H54 (cell line): ENCODE data around the gene MAS1L.
"Not testable (repeated sequence)": the region's sequence is repeated elsewhere in the genome, so short reads cannot be mapped to it uniquely, and the experiment has no call there.

ENCODE experiments used
- DNase-seq: peaks from one replicate; pipeline ENCODE4 v3.0.0; 2011; ENCODE audit warnings: low spot score, mixed read lengths; ENCODE audit not compliant: insufficient read length
- FAIRE-seq: peaks from 3 replicates; lab custom pipeline; 2011; peaks lifted over from hg19 to GRCh38; lab: Jason Lieb, UNC
- POLR2A ChIP-seq: IDR thresholded peaks from 2 replicates; pipeline ENCODE4 v1.6.1; 2011; ENCODE audit warnings: low read depth, mild to moderate bottlenecking, low read length

The MAS1L gene

DNA sequence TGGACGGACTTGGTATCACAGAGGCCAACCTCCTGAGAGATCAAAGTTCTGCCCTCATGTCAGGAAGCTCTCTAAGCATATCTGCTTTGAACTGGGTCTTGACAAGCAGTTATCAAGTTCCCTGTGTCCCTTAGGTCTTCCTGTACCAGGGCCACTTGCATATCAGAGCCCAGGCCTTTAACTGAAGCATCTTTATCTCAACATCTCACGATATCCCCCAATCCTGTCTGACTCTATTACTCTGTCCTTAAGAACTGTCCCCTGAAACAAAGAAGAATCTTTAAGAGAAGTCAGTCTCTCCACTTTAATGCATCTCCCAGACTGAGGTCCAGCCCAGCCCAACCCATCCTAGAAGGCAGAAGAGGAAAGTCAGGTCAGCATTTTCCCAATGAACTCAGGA, 8.2 kb downstream of the MAS1L start:
- DNase-seq (no peak), FAIRE-seq (no peak)
- TF ChIP-seq POLR2A = no peak

- FAIRE-seq = no peak
- DNase-seq = no peak
- TF ChIP-seq POLR2A = no peak
These were observed 9.0 kb downstream of the MAS1L start for GRCh38 chr6:29478740-29479139.

- no peak for DNase-seq
- TF ChIP-seq POLR2A = no peak
- no peak for FAIRE-seq
These were observed 9.8 kb downstream of the MAS1L start for GRCh38 chr6:29477923-29478450.

DNA sequence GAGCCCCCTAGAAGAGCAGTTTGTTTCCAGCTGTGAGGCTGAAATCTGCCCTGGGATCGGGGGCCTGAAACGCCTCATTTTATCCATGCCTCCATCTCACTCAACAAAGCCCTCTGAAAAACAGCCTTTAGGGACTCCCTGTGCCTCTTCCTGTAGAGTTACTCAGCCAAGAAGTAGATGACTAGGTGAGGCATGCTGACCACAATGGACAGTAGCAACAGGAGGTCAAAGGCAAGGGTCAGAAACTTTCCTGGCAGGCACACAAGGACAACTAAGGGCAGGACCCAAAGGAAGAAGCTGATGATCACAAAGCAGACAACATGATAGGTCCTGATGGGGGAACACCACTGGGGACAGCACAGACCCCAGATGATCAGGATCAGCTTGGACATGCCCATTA, 12.8 kb downstream of the MAS1L start:
- FAIRE-seq = no peak
- DNase-seq = no peak
- TF ChIP-seq POLR2A = no peak

DNA sequence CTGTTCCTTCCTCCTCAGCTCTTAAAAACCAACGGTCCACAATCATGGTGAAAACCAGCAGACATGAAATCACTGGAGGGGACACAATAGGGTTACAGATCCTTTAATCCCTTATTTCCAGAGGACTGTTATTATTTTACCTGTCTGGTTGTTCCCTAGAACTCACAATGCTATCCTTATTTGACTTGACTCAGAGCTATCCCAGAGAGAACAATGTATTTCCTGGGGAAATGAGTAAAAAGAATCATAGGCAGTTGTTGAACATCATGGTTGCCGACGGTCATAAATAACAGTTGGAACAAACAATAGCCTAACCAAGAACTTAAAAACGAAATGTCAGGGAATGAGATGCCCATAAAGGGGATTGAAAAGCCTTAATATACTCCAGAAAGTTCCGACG, 21.5 kb downstream of the MAS1L start:
- FAIRE-seq (no peak), DNase-seq (no peak)

GRCh38 chr6:29465801-29466200, 22.0 kb downstream of the MAS1L start:
- FAIRE-seq (no peak), DNase-seq (no peak)
- TF ChIP-seq POLR2A = no peak

More for the DNA sequence above, 21.5 kb downstream of the MAS1L start:
- no peak for TF ChIP-seq POLR2A

DNA sequence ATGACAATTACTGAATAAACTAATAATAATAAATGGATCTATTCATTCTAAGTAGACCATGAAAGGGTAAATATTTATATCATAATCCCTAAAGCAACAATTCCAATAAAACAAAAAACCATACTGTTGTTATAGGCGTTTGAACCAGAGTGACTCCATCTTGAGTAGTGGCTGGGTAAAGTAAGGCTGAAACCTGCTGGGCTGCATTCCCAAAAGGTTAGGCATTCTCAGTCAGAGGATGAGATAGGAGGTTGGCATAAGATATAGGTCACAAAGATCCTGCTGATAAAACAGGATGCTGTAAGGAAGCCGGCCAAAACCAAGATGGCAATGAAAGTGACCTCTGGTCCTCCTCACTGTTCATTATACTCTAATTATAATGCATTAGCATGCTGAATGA, 22.5 kb downstream of the MAS1L start:
- no peak for TF ChIP-seq POLR2A
- no peak for FAIRE-seq
- DNase-seq = no peak

DNA sequence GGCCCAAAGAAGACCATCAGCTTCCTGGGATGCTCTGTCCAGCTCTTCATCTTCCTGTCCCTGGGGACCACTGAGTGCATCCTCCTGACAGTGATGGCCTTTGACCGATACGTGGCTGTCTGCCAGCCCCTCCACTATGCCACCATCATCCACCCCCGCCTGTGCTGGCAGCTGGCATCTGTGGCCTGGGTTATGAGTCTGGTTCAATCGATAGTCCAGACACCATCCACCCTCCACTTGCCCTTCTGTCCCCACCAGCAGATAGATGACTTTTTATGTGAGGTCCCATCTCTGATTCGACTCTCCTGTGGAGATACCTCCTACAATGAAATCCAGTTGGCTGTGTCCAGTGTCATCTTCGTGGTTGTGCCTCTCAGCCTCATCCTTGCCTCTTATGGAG, 25.7 kb downstream of the MAS1L start:
- TF ChIP-seq POLR2A = no peak
- FAIRE-seq (no peak), DNase-seq (no peak)

DNA sequence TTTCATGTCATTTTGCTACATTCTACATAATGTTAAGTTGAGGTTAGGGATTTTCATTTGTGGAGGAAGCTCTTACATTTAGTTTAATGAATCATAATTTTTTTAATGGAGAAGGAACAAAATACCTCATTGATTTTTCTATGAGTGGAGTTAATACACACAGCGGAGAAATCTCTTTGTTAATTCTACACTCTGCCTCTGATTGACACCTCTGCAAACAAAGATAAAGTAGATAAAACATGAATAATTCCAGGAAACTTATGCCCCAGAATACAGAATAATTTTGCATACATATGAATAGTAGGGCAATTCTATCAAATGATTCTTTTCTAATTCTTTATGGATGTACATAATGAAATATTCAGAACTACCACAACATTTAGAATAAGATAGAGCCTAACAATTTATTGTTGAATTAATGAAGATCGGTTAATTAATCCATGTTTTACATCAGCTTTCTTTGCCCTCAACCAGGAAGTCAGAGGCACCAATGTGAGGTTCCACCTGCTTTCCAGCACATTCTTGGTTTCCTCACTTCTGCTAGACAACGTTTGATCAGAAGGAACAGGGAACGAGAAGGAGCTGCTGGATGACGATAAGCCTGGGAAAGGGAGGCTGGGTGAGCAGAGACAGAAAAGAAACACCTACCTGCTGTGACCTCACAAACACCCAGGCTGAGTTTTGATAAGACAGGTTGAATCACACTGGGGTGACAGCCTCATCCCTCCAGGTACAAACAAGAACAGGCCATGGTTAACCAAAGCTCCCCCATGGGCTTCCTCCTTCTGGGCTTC, 26.5 kb downstream of the MAS1L start:
- TF ChIP-seq POLR2A = no peak
- no peak for DNase-seq
- FAIRE-seq = no peak

DNA sequence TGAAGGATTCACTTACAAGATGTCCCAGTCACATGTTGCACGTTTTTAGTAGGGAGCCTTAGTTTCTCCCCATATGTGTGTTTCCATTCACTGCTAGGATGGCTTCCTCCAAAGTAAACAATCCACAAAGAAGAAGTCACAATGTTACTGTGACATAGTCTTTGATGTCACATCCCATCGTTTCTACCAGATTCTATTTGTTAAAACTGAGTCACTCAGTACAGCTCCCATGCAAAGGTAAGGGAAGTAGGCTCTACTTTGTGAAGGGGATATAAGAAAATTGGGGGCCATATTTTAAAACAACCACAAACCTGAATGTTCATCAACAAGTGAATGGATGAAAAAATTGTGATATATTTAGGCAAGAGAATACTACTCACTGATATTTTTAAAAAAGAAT, 30.8 kb downstream of the MAS1L start, which contains the start of the genes OR11A1 and OR2H1:
OR11A1 (minus strand) TSS at position 101 of the 400 bp plus-strand sequence. CDS start 29,430 bp downstream, outside the sequence.
OR2H1 (plus strand) TSS at position 185 of the 400 bp plus-strand sequence. CDS start 4,615 bp downstream, outside the sequence.
- FAIRE-seq (no peak), DNase-seq (no peak)
- TF ChIP-seq POLR2A = no peak

GRCh38 chr6:29451471-29452193, 36.1 kb downstream of the MAS1L start:
- FAIRE-seq (no peak), DNase-seq (no peak)
- no peak for TF ChIP-seq POLR2A

DNA sequence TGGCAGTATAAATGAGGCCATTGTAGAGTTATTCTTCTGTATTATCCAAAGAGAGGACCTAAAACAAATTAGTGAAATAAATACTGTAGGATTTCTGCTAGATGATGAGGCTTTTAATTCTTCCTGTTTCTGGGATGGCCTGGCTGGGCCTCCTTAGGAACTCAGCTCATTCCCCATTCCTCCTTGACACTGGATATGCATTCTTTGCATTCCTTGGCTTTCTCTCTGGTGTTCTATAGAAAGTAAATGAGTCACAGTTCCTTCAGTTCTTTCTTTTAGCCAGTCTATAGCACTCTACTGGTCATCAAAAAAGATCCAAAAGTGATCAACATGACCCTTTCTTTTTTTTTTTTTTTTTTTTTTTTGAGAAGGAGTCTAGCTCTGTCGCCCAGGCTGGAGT, 40.1 kb downstream of the MAS1L start:
- no peak for FAIRE-seq
- TF ChIP-seq POLR2A = no peak
- DNase-seq = peak; percentile 19

DNA sequence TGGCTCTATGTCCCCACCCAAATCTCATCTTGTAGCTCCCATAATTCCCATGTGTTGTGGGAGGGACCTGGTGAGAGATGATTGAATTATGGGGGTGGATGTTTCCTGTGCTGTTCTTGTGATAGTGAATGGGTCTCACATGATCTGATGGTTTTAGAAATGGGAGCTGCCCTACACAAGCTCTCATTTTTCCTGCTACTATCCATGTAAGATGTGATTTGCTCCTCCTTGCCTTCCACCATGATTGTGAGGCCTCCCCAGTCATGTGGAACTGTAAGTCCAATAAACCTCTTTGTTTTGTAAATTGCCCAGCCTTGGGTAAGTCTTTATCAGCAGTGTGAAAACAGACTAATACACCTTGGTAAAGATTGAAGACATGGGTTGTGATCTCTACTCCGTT, 43.7 kb downstream of the MAS1L start:
- not testable (repeated sequence) for DNase-seq, FAIRE-seq

DNA sequence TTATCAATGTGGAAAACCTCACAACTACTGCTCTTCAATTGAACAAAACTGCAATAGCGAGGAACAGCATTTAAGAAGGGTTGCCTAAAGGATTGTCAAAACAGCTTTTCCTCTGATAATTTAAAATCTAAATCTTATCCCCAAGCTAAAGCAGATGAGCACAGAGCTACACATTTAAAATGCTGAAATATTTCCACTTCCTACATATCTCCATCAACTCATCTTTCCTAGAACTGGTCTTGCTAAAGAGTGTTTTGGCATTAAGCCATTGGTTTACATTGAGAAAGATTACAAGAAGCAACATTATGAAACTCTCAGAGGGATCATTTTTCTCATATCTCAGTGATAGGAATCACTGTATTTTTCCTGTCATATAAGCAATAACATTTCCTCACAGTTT, 45.0 kb downstream of the MAS1L start:
- DNase-seq (no peak), FAIRE-seq (no peak)
- TF ChIP-seq POLR2A = no peak

DNA sequence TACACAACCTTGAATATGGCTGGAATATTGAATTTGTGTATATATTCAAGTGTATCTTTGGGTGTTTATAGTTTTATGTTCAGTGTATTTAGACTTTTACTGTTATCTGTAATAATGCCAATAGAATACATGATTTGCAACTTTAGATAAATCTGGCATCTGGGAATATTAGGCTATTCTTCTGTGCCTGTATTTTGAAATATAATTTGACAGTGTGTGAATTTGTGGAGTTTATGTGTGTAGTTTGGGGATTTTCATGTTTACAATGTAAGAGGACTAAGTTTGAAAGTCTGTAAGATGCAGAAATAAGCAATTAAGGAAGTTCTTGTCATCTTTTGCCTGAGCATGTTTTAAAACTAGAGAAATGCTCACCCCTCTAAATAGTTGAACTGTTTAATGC, 48.8 kb downstream of the MAS1L start, which contains the start of gene OR10C1:
OR10C1 (plus strand) TSS at position 301 of the 400 bp plus-strand sequence. CDS start 710 bp downstream, outside the sequence.
- TF ChIP-seq POLR2A = no peak
- DNase-seq (no peak), FAIRE-seq (no peak)

- DNase-seq, FAIRE-seq: not testable (repeated sequence)
These were observed 51.0 kb downstream of the MAS1L start for GRCh38 chr6:29436730-29437129.
